NCI-H82 (cell line): ENCODE measurements around the gene PAIP2B.

Source experiments
- DNase-seq: peaks from one replicate; lab custom pipeline; 2025; lab: John Stamatoyannopoulos, UW

Gene PAIP2B

DNA sequence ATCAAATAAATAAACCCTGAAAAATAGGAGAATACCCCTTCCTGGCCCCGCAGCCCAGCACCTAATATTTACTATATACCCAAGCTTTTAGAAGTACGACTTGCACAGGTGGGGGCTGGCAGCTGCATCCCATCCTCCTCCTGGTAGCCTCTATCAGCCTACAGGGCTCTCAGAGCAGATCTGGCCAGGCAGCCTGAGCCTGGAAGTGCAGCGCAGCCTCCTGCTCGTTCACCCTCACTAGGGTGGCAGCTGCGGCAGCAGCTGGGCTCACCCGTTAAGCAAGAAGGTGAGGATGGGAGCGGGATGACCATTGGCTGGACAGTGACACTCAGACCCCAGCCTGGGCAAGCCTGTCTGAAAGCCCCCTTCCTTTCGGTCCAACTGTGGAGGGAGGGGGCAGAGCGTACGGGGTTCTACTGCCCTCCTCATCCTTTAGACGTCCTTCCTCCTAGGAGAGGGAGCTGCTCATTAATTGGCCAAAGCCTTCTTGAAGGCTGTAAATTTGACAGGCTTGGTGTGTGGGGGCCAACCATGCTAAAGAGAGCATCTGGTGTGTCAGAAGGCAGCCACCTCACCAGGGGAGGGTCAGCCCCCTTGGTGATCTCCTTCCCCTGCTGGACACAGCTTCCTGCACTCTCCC, 73.2 kb downstream of the PAIP2B start:
- peak; percentile 62 for DNase-seq

DNA sequence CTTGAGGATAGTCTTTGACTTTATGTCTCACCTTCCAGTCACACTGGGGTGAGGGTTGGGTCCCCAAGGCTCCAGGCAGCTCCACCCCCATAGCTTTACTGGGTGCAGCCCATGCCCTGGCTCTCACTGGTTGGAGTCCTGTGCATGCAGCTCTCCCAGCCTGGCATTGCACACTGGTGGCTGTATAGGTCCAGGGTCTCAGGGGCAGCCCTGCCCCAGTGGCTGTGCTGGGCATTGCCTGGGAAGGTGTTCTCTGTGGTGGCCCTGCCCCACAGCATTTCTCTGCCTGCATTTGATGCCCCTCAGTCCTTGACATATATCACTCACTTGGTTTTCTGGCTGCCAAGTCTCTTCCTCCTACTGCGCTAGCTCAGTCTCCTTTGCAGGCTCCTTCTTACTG, 75.3 kb downstream of the PAIP2B start:
- DNase-seq: no peak

DNA sequence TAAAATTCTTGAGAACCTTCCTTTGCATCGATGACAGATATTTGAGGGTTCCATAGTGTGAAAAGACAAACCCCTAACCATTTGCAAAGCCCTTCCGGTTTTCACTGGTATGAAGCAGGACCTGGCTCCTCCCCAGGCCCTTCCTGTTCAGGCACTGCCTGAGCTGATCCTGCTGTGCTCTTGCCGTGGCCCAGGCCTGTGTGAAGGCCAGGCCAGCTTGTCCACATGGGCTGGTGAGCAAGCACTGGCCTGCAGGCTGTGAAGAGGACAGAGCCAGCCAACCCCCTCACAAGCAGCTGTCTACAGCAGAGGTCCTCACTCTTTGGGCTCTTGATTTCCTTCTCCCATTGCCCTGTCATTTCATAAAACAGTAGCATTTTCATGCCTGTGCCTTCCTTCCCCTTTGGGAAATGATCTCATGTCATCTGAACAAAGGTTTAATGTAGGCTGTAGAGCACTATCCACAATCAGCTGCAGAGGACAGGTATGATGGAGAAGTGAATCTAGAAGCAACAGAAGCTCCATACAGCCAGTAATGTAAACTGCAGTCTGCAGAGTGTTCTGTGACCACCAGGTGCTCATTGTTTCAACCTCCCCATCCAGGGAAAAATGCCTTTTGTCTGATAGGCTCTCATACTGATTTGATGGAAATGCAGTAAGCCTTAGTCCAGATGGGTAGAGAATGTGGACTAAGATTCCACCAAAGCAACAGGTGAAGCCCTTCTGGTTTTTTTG, 76.7 kb downstream of the PAIP2B start:
- DNase-seq: peak; percentile 20

DNA sequence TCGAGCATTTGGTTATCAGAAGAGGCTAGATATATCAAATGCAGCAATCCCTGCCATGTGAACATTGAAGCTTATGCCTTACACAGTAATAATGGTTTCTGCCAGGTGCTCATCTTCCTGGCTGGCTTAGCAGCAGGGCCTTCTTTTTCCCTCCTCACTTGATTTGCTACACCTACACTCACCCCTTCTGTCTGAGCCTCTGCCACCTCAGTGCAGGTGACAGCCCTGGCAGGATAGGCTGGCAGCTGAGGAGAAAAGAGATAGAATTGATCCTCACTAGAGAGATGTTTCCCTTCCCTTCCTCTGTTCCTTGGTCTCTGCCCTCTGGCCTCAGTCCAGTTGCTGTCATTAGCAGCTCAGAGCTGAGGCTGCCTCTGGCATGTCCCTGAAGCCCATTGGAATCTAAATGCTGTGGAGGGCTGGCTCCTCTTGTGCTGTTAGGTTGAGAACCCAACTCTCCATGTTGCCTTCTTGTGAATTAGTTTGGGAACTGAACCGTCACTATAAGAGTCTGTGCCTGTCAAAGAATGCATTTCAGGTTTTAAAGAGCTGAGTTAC, 78.3 kb downstream of the PAIP2B start:
- no peak for DNase-seq

DNA sequence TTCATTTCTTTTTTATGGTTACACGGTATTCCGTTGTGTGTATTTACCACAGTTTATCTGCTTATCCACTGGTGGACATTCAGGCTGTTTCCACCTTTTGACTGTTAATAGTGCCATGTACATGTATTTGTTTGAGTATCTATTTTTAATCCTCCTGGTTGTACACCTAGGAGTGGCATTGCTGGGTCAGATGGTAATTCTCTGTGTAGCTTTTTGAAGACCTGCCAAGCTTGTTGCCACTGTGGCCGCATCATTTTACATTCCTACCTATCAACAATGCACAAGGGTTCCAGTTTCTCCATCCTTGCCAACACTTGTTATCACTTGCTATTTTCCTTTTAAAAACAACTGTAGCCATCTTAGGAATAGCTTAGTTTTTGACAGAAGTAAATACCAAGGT, 83.1 kb downstream of the PAIP2B start:
- DNase-seq: no peak

DNA sequence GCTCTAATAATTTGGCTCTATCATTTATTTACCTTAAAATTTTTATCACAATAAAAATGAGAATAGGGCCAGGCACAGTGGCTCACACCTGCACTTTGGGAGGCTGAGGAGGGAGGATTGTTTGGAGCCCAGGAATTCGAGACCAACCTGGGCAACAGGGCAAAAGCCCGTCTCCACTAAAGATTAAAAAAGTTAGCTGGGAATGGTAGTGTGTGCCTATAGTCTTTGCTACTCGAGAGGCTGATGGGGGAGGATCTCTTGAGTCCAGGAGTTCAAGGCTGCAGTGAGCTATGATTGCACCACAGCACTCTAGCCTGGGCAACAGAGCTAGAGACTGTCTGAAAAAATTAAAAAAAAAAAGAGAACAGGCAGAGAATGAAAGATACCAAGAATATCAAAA, 90.7 kb downstream of the PAIP2B start:
- no peak for DNase-seq

DNA sequence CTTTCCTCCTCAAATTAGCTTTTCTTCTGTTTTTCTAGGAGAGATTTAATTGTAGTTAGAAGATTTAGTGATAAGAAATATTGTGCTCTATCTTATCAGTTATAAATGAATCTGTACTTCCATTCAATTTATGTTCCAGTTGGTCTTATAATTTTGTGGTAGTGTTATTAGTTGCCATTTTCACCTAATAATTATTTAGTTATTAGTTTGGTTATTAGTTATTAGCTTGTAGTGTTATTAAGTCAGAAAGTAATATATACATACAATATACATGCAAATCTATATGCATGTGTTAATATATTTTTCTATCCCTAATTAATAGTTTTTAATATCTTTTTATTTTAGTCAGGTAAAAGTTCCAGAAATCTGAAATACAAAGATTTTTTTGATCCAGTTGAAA, 93.3 kb downstream of the PAIP2B start:
- DNase-seq: no peak
